ENCODE measurements around the gene MAD2L1BP. TPM values are rescaled to one million over a fixed set of nuclear protein-coding genes. Genes with fewer than 3 reads are reported as not detected.

The MAD2L1BP gene
- total RNA-seq, 1 experiment from 2014 or later: 30.1 TPM

DNA sequence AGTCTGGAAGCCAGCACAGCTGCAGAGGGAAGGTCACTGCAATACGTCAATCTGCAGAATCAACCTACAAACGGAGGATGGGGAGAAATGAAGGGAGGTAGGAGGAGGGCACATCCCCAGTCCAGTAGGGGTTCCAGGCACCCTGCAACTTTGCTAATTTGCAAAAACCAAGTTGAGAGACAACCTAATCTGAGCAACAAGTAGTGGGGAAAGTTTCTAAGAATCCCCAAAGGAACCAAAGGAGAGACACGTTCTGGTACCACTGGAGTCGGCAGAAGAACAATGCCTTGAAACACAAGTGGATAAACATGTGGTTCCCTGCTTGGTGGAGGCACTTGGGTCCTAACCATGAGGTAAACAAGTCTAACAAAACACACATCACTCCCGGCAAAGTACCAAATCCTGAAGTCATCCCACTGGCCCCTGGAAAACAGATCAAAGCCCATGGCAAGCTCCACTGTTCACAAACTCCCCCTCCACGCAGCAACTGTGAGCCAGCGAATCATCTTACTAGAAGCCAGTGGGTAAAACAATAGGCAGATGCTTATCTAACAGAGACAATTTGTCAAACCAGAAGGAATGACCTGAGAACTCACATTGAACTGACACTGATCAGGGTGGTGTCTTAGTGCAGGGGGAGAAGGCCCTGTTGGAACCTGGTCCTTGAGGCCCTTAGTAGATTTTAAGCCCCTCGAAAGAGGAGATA is 47.2 kb downstream of the MAD2L1BP start:
- ATAC-seq (no peak), DNase-seq (ENCODE audit: low spot score) (no peak)
- no peak overlapping the region for H3K4me3 Mint-ChIP-seq
- no peaks in the 10 kb centered on the region for H3K9me3 Mint-ChIP-seq
- peaks cover 21% of the 10 kb centered on the region for H3K36me3 Mint-ChIP-seq
- H3K27ac Mint-ChIP-seq: peak overlapping the region; percentile 79; the same call in 1 of the 2 replicates
- CTCF ChIA-PET: interaction anchor here (0.8 to 0.9 kb wide), 2 partner anchors 15 to 92 kb away, joined by 3 read pairs; no protein-coding TSS in a partner anchor
- POLR2A ChIA-PET: no interaction called here
- peaks cover 22% of the 10 kb centered on the region for H3K4me1 Mint-ChIP-seq
- TF ChIP-seq, protein P1, sequence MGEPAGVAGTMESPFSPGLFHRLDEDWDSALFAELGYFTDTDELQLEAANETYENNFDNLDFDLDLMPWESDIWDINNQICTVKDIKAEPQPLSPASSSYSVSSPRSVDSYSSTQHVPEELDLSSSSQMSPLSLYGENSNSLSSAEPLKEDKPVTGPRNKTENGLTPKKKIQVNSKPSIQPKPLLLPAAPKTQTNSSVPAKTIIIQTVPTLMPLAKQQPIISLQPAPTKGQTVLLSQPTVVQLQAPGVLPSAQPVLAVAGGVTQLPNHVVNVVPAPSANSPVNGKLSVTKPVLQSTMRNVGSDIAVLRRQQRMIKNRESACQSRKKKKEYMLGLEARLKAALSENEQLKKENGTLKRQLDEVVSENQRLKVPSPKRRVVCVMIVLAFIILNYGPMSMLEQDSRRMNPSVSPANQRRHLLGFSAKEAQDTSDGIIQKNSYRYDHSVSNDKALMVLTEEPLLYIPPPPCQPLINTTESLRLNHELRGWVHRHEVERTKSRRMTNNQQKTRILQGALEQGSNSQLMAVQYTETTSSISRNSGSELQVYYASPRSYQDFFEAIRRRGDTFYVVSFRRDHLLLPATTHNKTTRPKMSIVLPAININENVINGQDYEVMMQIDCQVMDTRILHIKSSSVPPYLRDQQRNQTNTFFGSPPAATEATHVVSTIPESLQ (CRISPR knock-in tag; IDR thresholded peaks at IDR 0.05): no peak
- TF ChIP-seq, protein P2, sequence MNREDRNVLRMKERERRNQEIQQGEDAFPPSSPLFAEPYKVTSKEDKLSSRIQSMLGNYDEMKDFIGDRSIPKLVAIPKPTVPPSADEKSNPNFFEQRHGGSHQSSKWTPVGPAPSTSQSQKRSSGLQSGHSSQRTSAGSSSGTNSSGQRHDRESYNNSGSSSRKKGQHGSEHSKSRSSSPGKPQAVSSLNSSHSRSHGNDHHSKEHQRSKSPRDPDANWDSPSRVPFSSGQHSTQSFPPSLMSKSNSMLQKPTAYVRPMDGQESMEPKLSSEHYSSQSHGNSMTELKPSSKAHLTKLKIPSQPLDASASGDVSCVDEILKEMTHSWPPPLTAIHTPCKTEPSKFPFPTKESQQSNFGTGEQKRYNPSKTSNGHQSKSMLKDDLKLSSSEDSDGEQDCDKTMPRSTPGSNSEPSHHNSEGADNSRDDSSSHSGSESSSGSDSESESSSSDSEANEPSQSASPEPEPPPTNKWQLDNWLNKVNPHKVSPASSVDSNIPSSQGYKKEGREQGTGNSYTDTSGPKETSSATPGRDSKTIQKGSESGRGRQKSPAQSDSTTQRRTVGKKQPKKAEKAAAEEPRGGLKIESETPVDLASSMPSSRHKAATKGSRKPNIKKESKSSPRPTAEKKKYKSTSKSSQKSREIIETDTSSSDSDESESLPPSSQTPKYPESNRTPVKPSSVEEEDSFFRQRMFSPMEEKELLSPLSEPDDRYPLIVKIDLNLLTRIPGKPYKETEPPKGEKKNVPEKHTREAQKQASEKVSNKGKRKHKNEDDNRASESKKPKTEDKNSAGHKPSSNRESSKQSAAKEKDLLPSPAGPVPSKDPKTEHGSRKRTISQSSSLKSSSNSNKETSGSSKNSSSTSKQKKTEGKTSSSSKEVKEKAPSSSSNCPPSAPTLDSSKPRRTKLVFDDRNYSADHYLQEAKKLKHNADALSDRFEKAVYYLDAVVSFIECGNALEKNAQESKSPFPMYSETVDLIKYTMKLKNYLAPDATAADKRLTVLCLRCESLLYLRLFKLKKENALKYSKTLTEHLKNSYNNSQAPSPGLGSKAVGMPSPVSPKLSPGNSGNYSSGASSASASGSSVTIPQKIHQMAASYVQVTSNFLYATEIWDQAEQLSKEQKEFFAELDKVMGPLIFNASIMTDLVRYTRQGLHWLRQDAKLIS (CRISPR knock-in tag; IDR thresholded peaks at IDR 0.05; ENCODE audit: borderline replicate concordance): no peak
- TF ChIP-seq GTF2I (CRISPR knock-in tag; conservative IDR thresholded peaks at IDR 0.05): no peak
- TF ChIP-seq ATF1 (CRISPR knock-in tag; IDR thresholded peaks at IDR 0.05): no peak
- TF ChIP-seq, protein P3, sequence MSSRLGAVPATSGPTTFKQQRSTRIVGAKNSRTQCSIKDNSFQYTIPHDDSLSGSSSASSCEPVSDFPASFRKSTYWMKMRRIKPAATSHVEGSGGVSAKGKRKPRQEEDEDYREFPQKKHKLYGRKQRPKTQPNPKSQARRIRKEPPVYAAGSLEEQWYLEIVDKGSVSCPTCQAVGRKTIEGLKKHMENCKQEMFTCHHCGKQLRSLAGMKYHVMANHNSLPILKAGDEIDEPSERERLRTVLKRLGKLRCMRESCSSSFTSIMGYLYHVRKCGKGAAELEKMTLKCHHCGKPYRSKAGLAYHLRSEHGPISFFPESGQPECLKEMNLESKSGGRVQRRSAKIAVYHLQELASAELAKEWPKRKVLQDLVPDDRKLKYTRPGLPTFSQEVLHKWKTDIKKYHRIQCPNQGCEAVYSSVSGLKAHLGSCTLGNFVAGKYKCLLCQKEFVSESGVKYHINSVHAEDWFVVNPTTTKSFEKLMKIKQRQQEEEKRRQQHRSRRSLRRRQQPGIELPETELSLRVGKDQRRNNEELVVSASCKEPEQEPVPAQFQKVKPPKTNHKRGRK (CRISPR knock-in tag; IDR thresholded peaks at IDR 0.05; ENCODE audit: borderline replicate concordance): no peak
- TF ChIP-seq, protein P4, sequence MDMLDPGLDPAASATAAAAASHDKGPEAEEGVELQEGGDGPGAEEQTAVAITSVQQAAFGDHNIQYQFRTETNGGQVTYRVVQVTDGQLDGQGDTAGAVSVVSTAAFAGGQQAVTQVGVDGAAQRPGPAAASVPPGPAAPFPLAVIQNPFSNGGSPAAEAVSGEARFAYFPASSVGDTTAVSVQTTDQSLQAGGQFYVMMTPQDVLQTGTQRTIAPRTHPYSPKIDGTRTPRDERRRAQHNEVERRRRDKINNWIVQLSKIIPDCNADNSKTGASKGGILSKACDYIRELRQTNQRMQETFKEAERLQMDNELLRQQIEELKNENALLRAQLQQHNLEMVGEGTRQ (CRISPR knock-in tag; IDR thresholded peaks at IDR 0.05): no peak
- TF ChIP-seq NR2C2 (CRISPR knock-in tag; IDR thresholded peaks at IDR 0.05): no peak
- no peak for TF ChIP-seq ZNF416 (CRISPR knock-in tag; IDR thresholded peaks at IDR 0.05)
- H3K27me3 Mint-ChIP-seq (ENCODE audit: low read depth): no peaks in the 10 kb centered on the region

DNA sequence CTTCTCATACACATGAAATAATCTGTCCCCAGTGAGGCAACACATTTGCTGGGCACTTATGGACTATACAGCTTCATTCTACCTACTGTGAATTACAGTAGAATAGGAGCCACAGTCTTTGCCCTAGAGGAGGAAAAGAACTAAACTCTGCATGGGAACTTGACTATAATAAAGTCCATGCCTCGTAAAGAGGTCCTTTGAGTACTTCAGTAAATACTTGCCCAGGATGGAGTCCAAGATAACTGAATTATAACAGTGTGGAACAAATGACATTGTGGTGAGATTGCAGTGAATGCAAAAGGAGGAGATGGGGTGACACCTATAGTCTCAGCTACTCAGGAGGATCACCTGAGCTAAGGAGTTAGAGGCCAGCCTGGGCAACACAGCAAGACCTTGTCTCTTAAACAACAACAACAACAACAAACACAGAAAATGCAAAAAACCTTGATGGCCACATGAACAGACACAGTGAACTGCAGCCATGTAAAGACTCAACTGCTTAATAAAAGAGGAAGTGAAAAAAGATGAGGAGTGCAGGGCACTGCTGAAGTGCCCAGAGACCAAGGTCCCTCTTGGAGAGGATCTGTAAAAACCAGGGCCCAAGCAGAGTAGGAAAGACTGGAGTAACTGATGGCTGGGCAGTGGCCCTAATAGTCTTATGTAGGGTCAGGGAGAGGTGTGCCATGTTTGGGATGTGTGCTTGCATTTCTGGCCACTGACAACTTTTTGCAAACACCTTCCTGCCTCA is 48.2 kb downstream of the MAD2L1BP start:
- H3K27me3 Mint-ChIP-seq (ENCODE audit: low read depth): no peaks in the 10 kb centered on the region
- H3K9me3 Mint-ChIP-seq: no peaks in the 10 kb centered on the region
- peak overlapping the region; percentile 52; the same call in 1 of the 2 replicates for H3K27ac Mint-ChIP-seq
- CTCF ChIA-PET: interaction anchor here (0.6 to 0.9 kb wide), 2 partner anchors 16 to 91 kb away, joined by 3 read pairs; no protein-coding TSS in a partner anchor
- no peak overlapping the region for H3K4me3 Mint-ChIP-seq
- H3K36me3 Mint-ChIP-seq: peaks cover 12% of the 10 kb centered on the region; the same call in 1 of the 2 replicates
- peaks cover 28% of the 10 kb centered on the region for H3K4me1 Mint-ChIP-seq
- POLR2A ChIA-PET: no interaction called here
- DNase-seq (ENCODE audit: low spot score): no peak
- no peak for TF ChIP-seq CREB1 (CRISPR knock-in tag; IDR thresholded peaks at IDR 0.05)
- no peak for ATAC-seq

DNA sequence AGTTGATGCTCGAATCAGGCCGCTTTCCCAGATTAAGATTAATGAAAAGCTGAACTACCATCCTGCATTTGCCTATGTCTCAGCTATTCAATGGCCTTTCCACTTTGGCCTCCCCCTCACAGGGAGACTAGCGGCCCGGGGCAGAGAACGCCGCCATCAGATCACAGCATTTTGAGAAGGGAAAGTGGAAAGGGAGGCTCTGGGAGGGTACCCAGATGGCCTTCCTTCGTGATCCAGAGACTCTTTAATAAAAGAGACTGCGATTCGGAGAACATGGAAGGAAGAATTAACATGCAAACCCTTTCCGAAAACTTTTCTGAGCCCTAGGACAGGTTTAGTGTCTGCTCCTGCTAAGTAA is 51.4 kb downstream of the MAD2L1BP start:
- DNase-seq (ENCODE audit: low spot score) (no peak), ATAC-seq (no peak)
- Mint-ChIP-seq H3K36me3 (peaks cover 4% of the 10 kb centered on the region; the same call in 1 of the 2 replicates), H3K4me3 (peak overlapping the region; percentile 95), H3K9me3 (no peaks in the 10 kb centered on the region), H3K27me3 (ENCODE audit: low read depth) (no peaks in the 10 kb centered on the region), H3K4me1 (peaks cover 28% of the 10 kb centered on the region), H3K27ac (peak overlapping the region; percentile 66)
- CTCF ChIA-PET: interaction anchor here (0.9 kb wide), 1 partner anchor 17 kb away, joined by 4 read pairs; no protein-coding TSS in a partner anchor
- POLR2A ChIA-PET: no interaction called here
- TF ChIP-seq ZNF232 (CRISPR knock-in tag; IDR thresholded peaks at IDR 0.05) (no peak), TP53 (CRISPR knock-in tag; IDR thresholded peaks at IDR 0.05) (no peak), ZNF121 (CRISPR knock-in tag; IDR thresholded peaks at IDR 0.05) (no peak), PRRX2 (CRISPR knock-in tag; IDR thresholded peaks at IDR 0.05) (no peak), MXD4 (CRISPR knock-in tag; IDR thresholded peaks at IDR 0.05; ENCODE audit: borderline replicate concordance) (no peak)
- TF ChIP-seq, protein P5, sequence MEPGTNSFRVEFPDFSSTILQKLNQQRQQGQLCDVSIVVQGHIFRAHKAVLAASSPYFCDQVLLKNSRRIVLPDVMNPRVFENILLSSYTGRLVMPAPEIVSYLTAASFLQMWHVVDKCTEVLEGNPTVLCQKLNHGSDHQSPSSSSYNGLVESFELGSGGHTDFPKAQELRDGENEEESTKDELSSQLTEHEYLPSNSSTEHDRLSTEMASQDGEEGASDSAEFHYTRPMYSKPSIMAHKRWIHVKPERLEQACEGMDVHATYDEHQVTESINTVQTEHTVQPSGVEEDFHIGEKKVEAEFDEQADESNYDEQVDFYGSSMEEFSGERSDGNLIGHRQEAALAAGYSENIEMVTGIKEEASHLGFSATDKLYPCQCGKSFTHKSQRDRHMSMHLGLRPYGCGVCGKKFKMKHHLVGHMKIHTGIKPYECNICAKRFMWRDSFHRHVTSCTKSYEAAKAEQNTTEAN (CRISPR knock-in tag; IDR thresholded peaks at IDR 0.05): no peak
- TF ChIP-seq, protein P6, sequence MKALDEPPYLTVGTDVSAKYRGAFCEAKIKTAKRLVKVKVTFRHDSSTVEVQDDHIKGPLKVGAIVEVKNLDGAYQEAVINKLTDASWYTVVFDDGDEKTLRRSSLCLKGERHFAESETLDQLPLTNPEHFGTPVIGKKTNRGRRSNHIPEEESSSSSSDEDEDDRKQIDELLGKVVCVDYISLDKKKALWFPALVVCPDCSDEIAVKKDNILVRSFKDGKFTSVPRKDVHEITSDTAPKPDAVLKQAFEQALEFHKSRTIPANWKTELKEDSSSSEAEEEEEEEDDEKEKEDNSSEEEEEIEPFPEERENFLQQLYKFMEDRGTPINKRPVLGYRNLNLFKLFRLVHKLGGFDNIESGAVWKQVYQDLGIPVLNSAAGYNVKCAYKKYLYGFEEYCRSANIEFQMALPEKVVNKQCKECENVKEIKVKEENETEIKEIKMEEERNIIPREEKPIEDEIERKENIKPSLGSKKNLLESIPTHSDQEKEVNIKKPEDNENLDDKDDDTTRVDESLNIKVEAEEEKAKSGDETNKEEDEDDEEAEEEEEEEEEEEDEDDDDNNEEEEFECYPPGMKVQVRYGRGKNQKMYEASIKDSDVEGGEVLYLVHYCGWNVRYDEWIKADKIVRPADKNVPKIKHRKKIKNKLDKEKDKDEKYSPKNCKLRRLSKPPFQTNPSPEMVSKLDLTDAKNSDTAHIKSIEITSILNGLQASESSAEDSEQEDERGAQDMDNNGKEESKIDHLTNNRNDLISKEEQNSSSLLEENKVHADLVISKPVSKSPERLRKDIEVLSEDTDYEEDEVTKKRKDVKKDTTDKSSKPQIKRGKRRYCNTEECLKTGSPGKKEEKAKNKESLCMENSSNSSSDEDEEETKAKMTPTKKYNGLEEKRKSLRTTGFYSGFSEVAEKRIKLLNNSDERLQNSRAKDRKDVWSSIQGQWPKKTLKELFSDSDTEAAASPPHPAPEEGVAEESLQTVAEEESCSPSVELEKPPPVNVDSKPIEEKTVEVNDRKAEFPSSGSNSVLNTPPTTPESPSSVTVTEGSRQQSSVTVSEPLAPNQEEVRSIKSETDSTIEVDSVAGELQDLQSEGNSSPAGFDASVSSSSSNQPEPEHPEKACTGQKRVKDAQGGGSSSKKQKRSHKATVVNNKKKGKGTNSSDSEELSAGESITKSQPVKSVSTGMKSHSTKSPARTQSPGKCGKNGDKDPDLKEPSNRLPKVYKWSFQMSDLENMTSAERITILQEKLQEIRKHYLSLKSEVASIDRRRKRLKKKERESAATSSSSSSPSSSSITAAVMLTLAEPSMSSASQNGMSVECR (CRISPR knock-in tag; IDR thresholded peaks at IDR 0.05; ENCODE audit: borderline replicate concordance): no peak

All from WTC11 (cell line).